Measurements from ENCODE around the gene DUS1L.

DNA sequence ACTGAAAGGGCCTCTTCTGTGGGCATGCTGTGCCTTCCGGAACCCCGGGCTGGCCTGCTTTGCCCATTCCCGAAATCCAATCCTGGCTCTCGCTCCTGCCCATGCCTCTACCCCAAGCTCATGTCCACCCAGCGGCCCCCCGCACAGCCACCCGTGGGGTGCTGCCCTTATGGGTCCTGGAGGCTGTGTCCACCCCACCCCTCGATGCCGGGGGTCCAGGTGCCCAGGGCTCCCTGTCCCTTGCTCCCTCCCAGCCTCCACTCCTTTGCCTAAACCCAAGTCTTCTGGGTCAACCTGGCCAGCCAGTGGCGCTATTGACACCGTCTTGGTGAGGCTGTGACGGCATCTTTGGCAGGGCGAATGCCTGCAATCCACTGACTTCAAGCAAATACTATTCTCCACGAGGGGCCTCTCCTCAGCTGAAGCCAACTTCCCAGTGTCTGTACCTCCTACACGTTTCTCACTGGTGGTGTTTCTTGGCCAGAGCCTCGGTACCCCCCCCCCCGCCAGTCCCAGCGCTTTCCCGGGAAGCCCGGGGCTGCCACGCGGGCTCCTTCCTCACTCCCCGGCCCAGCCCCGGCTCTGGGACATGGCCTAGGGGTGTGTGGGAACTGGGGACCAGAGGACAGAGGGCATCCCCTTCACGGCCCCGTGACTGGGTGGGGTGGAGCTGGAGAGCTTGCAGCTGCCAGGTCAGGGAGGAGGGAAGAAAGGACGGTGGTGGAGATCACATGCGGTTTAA lies 12.2 kb upstream of the DUS1L start:
- TF ChIP-seq BACH2 (CRISPR knock-in tag; IDR thresholded peaks at IDR 0.05; ENCODE audit: borderline replicate concordance) (no peak), ZNF565 (CRISPR knock-in tag; conservative IDR thresholded peaks at IDR 0.05; ENCODE audit: low read depth) (no peak), PATZ1 (CRISPR knock-in tag; IDR thresholded peaks at IDR 0.05; ENCODE audit: borderline replicate concordance) (no peak), ARNTL (CRISPR knock-in tag; IDR thresholded peaks at IDR 0.05; ENCODE audit: borderline replicate concordance, low read depth) (no peak), SNAI2 (CRISPR knock-in tag; IDR thresholded peaks at IDR 0.05) (no peak), POU6F1 (CRISPR knock-in tag; IDR thresholded peaks at IDR 0.05; ENCODE audit: borderline replicate concordance, low read depth) (no peak), ZFP30 (CRISPR knock-in tag; IDR thresholded peaks at IDR 0.05) (no peak), ZC3H10 (CRISPR knock-in tag; IDR thresholded peaks at IDR 0.05) (no peak), RARB (CRISPR knock-in tag; IDR thresholded peaks at IDR 0.05) (no peak), ESRRG (CRISPR knock-in tag; IDR thresholded peaks at IDR 0.05) (no peak), ISL1 (CRISPR knock-in tag; IDR thresholded peaks at IDR 0.05) (no peak), ZNF70 (CRISPR knock-in tag; IDR thresholded peaks at IDR 0.05) (no peak), PPARA (CRISPR knock-in tag; IDR thresholded peaks at IDR 0.05; ENCODE audit: borderline replicate concordance) (no peak)
- TF ChIP-seq, protein P1, sequence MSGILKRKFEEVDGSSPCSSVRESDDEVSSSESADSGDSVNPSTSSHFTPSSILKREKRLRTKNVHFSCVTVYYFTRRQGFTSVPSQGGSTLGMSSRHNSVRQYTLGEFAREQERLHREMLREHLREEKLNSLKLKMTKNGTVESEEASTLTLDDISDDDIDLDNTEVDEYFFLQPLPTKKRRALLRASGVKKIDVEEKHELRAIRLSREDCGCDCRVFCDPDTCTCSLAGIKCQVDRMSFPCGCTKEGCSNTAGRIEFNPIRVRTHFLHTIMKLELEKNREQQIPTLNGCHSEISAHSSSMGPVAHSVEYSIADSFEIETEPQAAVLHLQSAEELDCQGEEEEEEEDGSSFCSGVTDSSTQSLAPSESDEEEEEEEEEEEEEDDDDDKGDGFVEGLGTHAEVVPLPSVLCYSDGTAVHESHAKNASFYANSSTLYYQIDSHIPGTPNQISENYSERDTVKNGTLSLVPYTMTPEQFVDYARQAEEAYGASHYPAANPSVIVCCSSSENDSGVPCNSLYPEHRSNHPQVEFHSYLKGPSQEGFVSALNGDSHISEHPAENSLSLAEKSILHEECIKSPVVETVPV (CRISPR knock-in tag; IDR thresholded peaks at IDR 0.05), result no peak
